GM23248 (cell line): ENCODE results near the gene BMPR1B. TPM values are rescaled to one million over a fixed set of nuclear protein-coding genes. Genes with fewer than 3 reads are reported as not detected.

Experiments used
- DNase-seq: peaks from one replicate; pipeline ENCODE4 v3.0.0-alpha.2; 2015
- H2AFZ ChIP-seq: fragments of 200-600 bp; sonication (generic); 2 replicates; pipeline ENCODE4 v1.6.1; 2016; ENCODE audit warnings: antibody characterized with exemption
- H3F3A ChIP-seq: fragments of 200-600 bp; sonication (generic); 2 replicates; pipeline ENCODE4 v1.6.1; 2016; ENCODE audit warnings: mild to moderate bottlenecking, antibody characterized with exemption, mixed run types; ENCODE audit not compliant: insufficient read depth
- H3K27ac ChIP-seq: fragments of 200-600 bp; sonication (generic); 2 replicates; pipeline ENCODE4 v1.5.1; 2016; ENCODE audit warnings: mild to moderate bottlenecking
- H3K27me3 ChIP-seq: fragments of 200-600 bp; sonication (generic); replicated peaks from 2 replicates; pipeline ENCODE4 v1.6.1; 2016; ENCODE audit warnings: mild to moderate bottlenecking; ENCODE audit not compliant: insufficient read depth
- H3K36me3 ChIP-seq: fragments of 200-600 bp; sonication (generic); 2 replicates; pipeline ENCODE4 v1.6.1; 2016; ENCODE audit warnings: low read depth, mild to moderate bottlenecking
- H3K4me1 ChIP-seq: fragments of 200-600 bp; sonication (generic); 2 replicates; pipeline ENCODE4 v1.6.1; 2016; ENCODE audit warnings: mild to moderate bottlenecking; ENCODE audit not compliant: insufficient read depth
- H3K4me2 ChIP-seq: fragments of 200-600 bp; sonication (generic); one replicate; pipeline ENCODE4 v1.6.1; 2016; ENCODE audit warnings: mild to moderate bottlenecking; ENCODE audit not compliant: unreplicated experiment
- H3K4me3 ChIP-seq: fragments of 200-600 bp; sonication (generic); 2 replicates; pipeline ENCODE4 v1.5.1; 2016; ENCODE audit warnings: mild to moderate bottlenecking
- H3K79me2 ChIP-seq: fragments of 200-600 bp; sonication (generic); 2 replicates; pipeline ENCODE4 v1.6.1; 2016; ENCODE audit warnings: mild to moderate bottlenecking; ENCODE audit not compliant: insufficient read depth
- H3K9ac ChIP-seq: fragments of 200-600 bp; sonication (generic); 2 replicates; pipeline ENCODE4 v1.6.1; 2016; ENCODE audit warnings: mild to moderate bottlenecking
- H3K9me2 ChIP-seq: fragments of 200-600 bp; sonication (generic); 2 replicates; pipeline ENCODE4 v1.6.1; 2016; ENCODE audit warnings: mixed run types, mild to moderate bottlenecking, moderate library complexity; ENCODE audit not compliant: insufficient read depth
- H3K9me3 ChIP-seq: fragments of 200-600 bp; sonication (generic); one replicate; pipeline ENCODE4 v1.6.1; 2017; ENCODE audit warnings: low read depth
- H4K20me1 ChIP-seq: fragments of 200-600 bp; sonication (generic); 2 replicates; pipeline ENCODE4 v1.6.0; 2016; ENCODE audit not compliant: insufficient read depth
- EZH2 ChIP-seq: fragments of 200-600 bp; sonication (generic); IDR thresholded peaks from 2 replicates; pipeline ENCODE4 v1.6.1; 2018; ENCODE audit warnings: antibody characterized with exemption, mild to moderate bottlenecking; ENCODE audit not compliant: insufficient read depth, poor library complexity, severe bottlenecking
- EZH2phosphoT487 ChIP-seq: fragments of 200-600 bp; sonication (generic); IDR thresholded peaks from 2 replicates; pipeline ENCODE4 v1.6.1; 2018; ENCODE audit warnings: antibody characterized with exemption, moderate library complexity, mild to moderate bottlenecking, low read depth; ENCODE audit not compliant: insufficient read depth
- WGBS, 2 experiments: methylation state at CpG; one replicate each; pipeline ENCODE4 v1.1.6; 2015 to 2017; ENCODE audit warnings: low lambda C conversion rate in 2 of 2, low coverage in 1 of 2; ENCODE audit errors: missing lambda C conversion rate in 2 of 2; 5-methylcytosine and 5-hydroxymethylcytosine counted together
- in situ Hi-C: fragments of 300-500 bp; cut with MboI; formaldehyde crosslinking; loops from 2 replicates; pipeline ENCODE4 v1.15.0; 2020
- polyA plus RNA-seq: library from polyadenylated mRNA; unstranded; fragments of >200 nt; fragmentation: Nextera tagmentation; extraction: Ambion mirVana; gene quantifications from 2 replicates; pipeline ENCODE4 v1.2.1, GENCODE V29; 2016
- total RNA-seq: library from RNA; depleted of rRNA; stranded (reverse); fragments of >200 nt; shearing (Covaris generic); gene quantifications from 2 replicates; pipeline ENCODE4 v1.2.3, GENCODE V29; 2014

Gene BMPR1B
- total and polyA plus RNA-seq, 2 experiments from 2014 or later, result 0.60 to 0.76 TPM

DNA sequence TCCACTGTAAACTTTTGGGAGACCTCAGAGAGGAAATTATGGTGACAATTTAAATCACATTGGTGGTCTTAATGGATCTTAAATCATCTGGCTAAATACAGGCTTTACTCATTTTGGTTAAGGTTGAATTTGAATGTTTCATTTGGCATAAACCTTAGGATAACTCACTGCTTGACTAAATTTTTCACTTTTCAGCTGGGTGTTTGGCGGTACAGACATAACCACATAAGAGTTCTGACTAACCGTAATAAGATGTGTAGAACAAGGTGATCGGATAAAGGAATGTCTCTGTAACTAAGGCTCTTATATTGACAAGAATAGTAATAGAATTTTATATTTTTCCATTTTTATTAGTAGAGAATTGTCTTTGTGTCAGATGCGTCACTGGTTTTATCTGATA, 281.0 kb downstream of the BMPR1B start:
- no peak for DNase-seq
- 74 to 80% methylated on average over 4 of the region's 4 CpGs for WGBS, 2 experiments
- Histone ChIP-seq H4K20me1 (no peaks in the 10 kb centered on the region), H3K9me2 (peaks cover 2% of the 10 kb centered on the region; the same call in 1 of the 2 replicates), H3K27ac (no peak overlapping the region), H2AFZ (no peak overlapping the region), H3K27me3 (no peaks in the 10 kb centered on the region), H3K4me2 (no peak overlapping the region), H3K79me2 (no peaks in the 10 kb centered on the region), H3F3A (no peaks in the 10 kb centered on the region), H3K9ac (no peak overlapping the region), H3K4me3 (no peak overlapping the region), H3K9me3 (no peaks in the 10 kb centered on the region), H3K4me1 (no peaks in the 10 kb centered on the region), H3K36me3 (no peaks in the 10 kb centered on the region)
- no peak for TF ChIP-seq EZH2phosphoT487
- in situ Hi-C loops, result no loop called here

DNA sequence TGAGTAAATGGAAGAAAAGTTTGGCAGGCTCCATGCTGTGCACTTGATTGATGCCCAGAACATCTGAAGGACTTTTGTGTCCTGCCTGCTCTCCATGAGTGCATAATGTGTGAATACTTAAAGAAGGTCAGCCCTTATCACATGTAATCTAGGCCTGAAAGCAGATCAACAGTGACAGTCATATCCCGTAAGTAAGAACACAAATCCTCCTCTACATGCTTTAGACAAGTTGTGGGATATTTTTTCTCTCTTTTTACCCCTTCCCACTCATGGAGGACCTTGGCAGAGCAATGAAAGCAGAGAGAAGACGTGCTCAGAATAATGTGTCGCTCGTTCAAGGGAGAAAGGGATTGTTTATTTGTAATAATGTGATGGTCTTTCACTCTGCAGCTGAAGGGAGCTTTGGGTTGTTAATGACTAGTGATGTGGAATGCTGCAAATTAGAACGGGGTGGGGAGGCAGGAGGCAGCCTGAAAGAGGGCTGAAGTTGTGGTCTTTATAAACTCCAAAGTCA, 286.6 kb downstream of the BMPR1B start:
- H3K36me3 ChIP-seq, result no peaks in the 10 kb centered on the region
- H3K27me3 ChIP-seq, result no peaks in the 10 kb centered on the region
- no peaks in the 10 kb centered on the region for H3K9me2 ChIP-seq
- in situ Hi-C loops, result no loop called here
- 40 to 51% methylated on average over 5 of the region's 5 CpGs for WGBS, 2 experiments
- H4K20me1 ChIP-seq, result no peaks in the 10 kb centered on the region
- H3F3A ChIP-seq, result no peaks in the 10 kb centered on the region
- no peak overlapping the region for H3K9ac ChIP-seq
- no peak for DNase-seq
- TF ChIP-seq EZH2phosphoT487 (no peak), EZH2 (no peak)
- no peaks in the 10 kb centered on the region for H3K4me1 ChIP-seq
- no peak overlapping the region for H3K4me3 ChIP-seq
- H3K27ac ChIP-seq, result no peak overlapping the region
- no peaks in the 10 kb centered on the region for H3K9me3 ChIP-seq
- H3K79me2 ChIP-seq, result no peaks in the 10 kb centered on the region
- no peak overlapping the region; the same call in 1 of the 2 replicates for H2AFZ ChIP-seq
- H3K4me2 ChIP-seq, result no peak overlapping the region

DNA sequence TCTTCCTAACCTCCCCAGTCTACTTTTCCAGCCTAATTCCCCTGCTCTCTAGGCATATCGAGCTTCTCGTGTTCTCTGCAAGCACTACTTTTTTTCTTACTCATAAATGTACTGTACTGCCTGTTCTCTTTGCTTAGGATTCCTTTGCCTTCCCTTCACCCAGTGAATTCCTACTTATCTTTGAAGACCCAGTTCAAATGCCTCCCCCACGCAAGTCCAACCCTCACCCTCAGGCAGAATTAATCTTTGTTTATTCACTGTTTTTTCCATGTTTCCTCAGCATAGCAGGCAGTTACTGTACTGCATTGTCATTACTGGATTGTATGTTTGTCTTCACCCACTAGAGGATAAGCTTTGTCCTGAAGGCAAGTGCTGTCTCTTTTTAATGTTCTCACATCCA, 287.7 kb downstream of the BMPR1B start:
- no peak overlapping the region for H2AFZ ChIP-seq
- H3K4me1 ChIP-seq, result no peaks in the 10 kb centered on the region
- H3K27ac ChIP-seq, result no peak overlapping the region
- TF ChIP-seq EZH2phosphoT487, result no peak
- no peak for TF ChIP-seq EZH2
- no peak overlapping the region for H3K9ac ChIP-seq
- no peaks in the 10 kb centered on the region for H4K20me1 ChIP-seq
- H3K9me2 ChIP-seq, result no peaks in the 10 kb centered on the region
- H3K4me3 ChIP-seq, result no peak overlapping the region
- H3K27me3 ChIP-seq, result no peaks in the 10 kb centered on the region
- no peaks in the 10 kb centered on the region for H3K36me3 ChIP-seq
- no peak overlapping the region for H3K4me2 ChIP-seq
- no peaks in the 10 kb centered on the region for H3K79me2 ChIP-seq
- in situ Hi-C loops, result no loop called here
- no peaks in the 10 kb centered on the region for H3K9me3 ChIP-seq
- H3F3A ChIP-seq, result no peaks in the 10 kb centered on the region
- no peak for DNase-seq
- WGBS, 2 experiments, result 90 to 92% methylated on average over 3 of the region's 3 CpGs

DNA sequence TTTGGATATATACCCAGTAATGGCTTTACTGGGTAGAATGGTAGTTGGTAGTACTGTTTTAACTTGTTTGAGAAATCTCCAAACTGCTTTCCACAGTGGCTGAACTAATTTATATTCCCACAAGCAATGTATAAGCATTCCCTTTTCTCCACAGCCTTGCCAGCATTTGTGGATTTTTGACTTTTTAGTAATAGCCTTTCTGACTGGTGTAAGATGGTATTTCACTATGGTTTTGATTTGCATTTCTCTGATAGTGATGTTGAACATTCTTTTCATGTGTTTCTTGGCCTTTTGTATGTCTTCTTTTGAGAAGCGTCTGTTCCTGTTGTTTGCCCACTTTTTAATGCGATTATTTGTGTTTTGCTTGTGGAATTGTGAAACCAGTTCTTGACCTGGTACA, 290.5 kb downstream of the BMPR1B start:
- H3K79me2 ChIP-seq, result no peaks in the 10 kb centered on the region
- H3K4me2 ChIP-seq, result no peak overlapping the region
- no peak overlapping the region for H2AFZ ChIP-seq
- no peaks in the 10 kb centered on the region for H4K20me1 ChIP-seq
- in situ Hi-C loops, result no loop called here
- H3K4me1 ChIP-seq, result no peaks in the 10 kb centered on the region
- 78 to 82% methylated on average over 2 of the region's 2 CpGs for WGBS, 2 experiments
- H3K9me2 ChIP-seq, result no peaks in the 10 kb centered on the region
- H3K27me3 ChIP-seq, result no peaks in the 10 kb centered on the region
- no peak overlapping the region for H3K4me3 ChIP-seq
- H3F3A ChIP-seq, result no peaks in the 10 kb centered on the region
- H3K36me3 ChIP-seq, result no peaks in the 10 kb centered on the region
- H3K9me3 ChIP-seq, result no peaks in the 10 kb centered on the region
- TF ChIP-seq EZH2 (no peak), EZH2phosphoT487 (no peak)
- H3K9ac ChIP-seq, result no peak overlapping the region
- DNase-seq, result no peak
- H3K27ac ChIP-seq, result no peak overlapping the region
